Keratinocyte (primary cell): ENCODE results near the gene NFAM1. TPM values are rescaled to one million over a fixed set of nuclear protein-coding genes. Genes with fewer than 3 reads are reported as not detected.

Experiments used
- DNase-seq: peaks from one replicate; pipeline ENCODE4 v3.0.0-alpha.2; 2011; ENCODE audit warnings: low read depth, missing footprints, low spot score
- FAIRE-seq: peaks from 2 replicates; lab custom pipeline; 2011; peaks lifted over from hg19 to GRCh38; lab: Jason Lieb, UNC
- H2AFZ ChIP-seq: 2 replicates; pipeline ENCODE4 v1.6.0; 2012; ENCODE audit warnings: low read length, control low read depth, inconsistent platforms; ENCODE audit not compliant: control insufficient read depth
- H3K27ac ChIP-seq: 2 replicates; pipeline ENCODE4 v1.5.1; 2011; ENCODE audit warnings: low read length; ENCODE audit not compliant: control insufficient read depth, insufficient read depth
- H3K27me3 ChIP-seq: 3 replicates; pipeline ENCODE4 v1.6.0; 2011; ENCODE audit warnings: low read length; ENCODE audit not compliant: control insufficient read depth, insufficient read depth; ENCODE audit errors: extremely low read depth
- H3K36me3 ChIP-seq, 2 experiments: 2 replicates in 1 of 2; 3 replicates in 1 of 2; pipeline ENCODE4 v1.5.1; 2011; ENCODE audit warnings: low read length in 2 of 2, mild to moderate bottlenecking in 1 of 2; ENCODE audit not compliant: control insufficient read depth in 2 of 2, insufficient read depth in 2 of 2; ENCODE audit errors: extremely low read depth in 1 of 2
- H3K4me1 ChIP-seq: 3 replicates; pipeline ENCODE4 v1.5.1; 2011; ENCODE audit warnings: low read length; ENCODE audit not compliant: control insufficient read depth, insufficient read depth; ENCODE audit errors: extremely low read depth
- H3K4me2 ChIP-seq: 3 replicates; pipeline ENCODE4 v1.6.0; 2011; ENCODE audit warnings: low read depth, low read length; ENCODE audit not compliant: control insufficient read depth, insufficient read depth; ENCODE audit errors: extremely low read depth
- H3K4me3 ChIP-seq, 3 experiments: fragments of 200-600 bp in 1 of 3; sonication (generic) in 1 of 3; 2 replicates in 2 of 3; 3 replicates in 1 of 3; pipeline ENCODE4 v1.5.1; 2011 to 2016; ENCODE audit warnings: low read length in 3 of 3, mild to moderate bottlenecking in 3 of 3, control low read depth in 2 of 3, inconsistent platforms in 1 of 3, low read depth in 1 of 3, mixed read lengths in 1 of 3, mixed run types in 1 of 3, moderate library complexity in 1 of 3; ENCODE audit not compliant: control insufficient read depth in 2 of 3, insufficient read depth in 2 of 3; ENCODE audit errors: extremely low read depth in 1 of 3
- H3K79me2 ChIP-seq: 2 replicates; pipeline ENCODE4 v1.6.0; 2012; ENCODE audit warnings: low read length; ENCODE audit not compliant: control insufficient read depth, insufficient read depth
- H3K9ac ChIP-seq: 3 replicates; pipeline ENCODE4 v1.6.0; 2011; ENCODE audit warnings: low read length; ENCODE audit not compliant: control insufficient read depth, insufficient read depth; ENCODE audit errors: extremely low read depth
- H3K9me1 ChIP-seq: 3 replicates; pipeline ENCODE4 v1.6.0; 2011; ENCODE audit warnings: low read length; ENCODE audit not compliant: control insufficient read depth, insufficient read depth; ENCODE audit errors: extremely low read depth
- H3K9me3 ChIP-seq: 2 replicates; pipeline ENCODE4 v1.5.1; 2012; ENCODE audit warnings: low read depth, low read length; ENCODE audit not compliant: control insufficient read depth
- H4K20me1 ChIP-seq: 3 replicates; pipeline ENCODE4 v1.6.0; 2011; ENCODE audit warnings: low read length; ENCODE audit not compliant: control insufficient read depth, insufficient read depth; ENCODE audit errors: extremely low read depth
- CTCF ChIP-seq, 3 experiments: IDR thresholded peaks in 1 of 3; conservative IDR thresholded peaks in 1 of 3; optimal IDR thresholded peaks in 1 of 3; 2 replicates in 2 of 3; 3 replicates in 1 of 3; pipeline versions ENCODE3 to v1.5.1; 2011; ENCODE audit warnings: low read length in 3 of 3, mild to moderate bottlenecking in 3 of 3, moderate library complexity in 2 of 3, control low read depth in 1 of 3, inconsistent platforms in 1 of 3; ENCODE audit not compliant: insufficient read depth in 2 of 3; ENCODE audit errors: extremely low read depth in 1 of 3
- EZH2 ChIP-seq: IDR thresholded peaks from one replicate; pipeline ENCODE4 v1.6.1; 2012; ENCODE audit warnings: inconsistent platforms, mild to moderate bottlenecking, low read length, moderate library complexity
- dilution Hi-C: fragments of 300-500 bp; cut with MboI; formaldehyde crosslinking; loops from one replicate; pipeline ENCODE4 v1.7.0; 2020; ENCODE audit warnings: low sequenced_read_pairs; ENCODE audit not compliant: extremely low pct_ligation_motif_present
- polyA plus RNA-seq, 5 experiments: library from polyadenylated mRNA; depleted of rRNA in 3 of 5; stranded (reverse) in 3 of 5; stranded (forward) in 1 of 5; unstranded in 1 of 5; fragments of >200 nt; gene quantifications; 1 replicate in 1 of 5; 2 replicates in 3 of 5; 3 replicates in 1 of 5; pipeline versions ENCODE4 v1.2.1 to v1.2.3, GENCODE V29; 2011 to 2012; ENCODE audit warnings: missing spikeins in 2 of 5, low read depth in 1 of 5, low replicate concordance in 1 of 5

Gene NFAM1
- polyA plus RNA-seq, 1 donor (not counting 4 experiments of a cell fraction or from before 2014, with no cell fraction given) = not detected

GRCh38 chr22:42397332-42398249 lies 34.6 kb downstream of the NFAM1 start:
- Histone ChIP-seq H3K9me3 (no peaks in the 10 kb centered on the region), H3K36me3 (no peaks in the 10 kb centered on the region), H3K27ac (no peak overlapping the region), H3K4me3 (no peak overlapping the region), H3K4me2 (no peak overlapping the region), H3K27me3 (peaks cover 8% of the 10 kb centered on the region), H2AFZ (no peak overlapping the region), H3K4me1 (peaks cover 2% of the 10 kb centered on the region), H3K9ac (no peak overlapping the region), H3K79me2 (no peaks in the 10 kb centered on the region), H3K9me1 (peaks cover 5% of the 10 kb centered on the region), H4K20me1 (no peaks in the 10 kb centered on the region)
- DNase-seq (no peak), FAIRE-seq (no peak)
- TF ChIP-seq EZH2 = no peak
- no peak for TF ChIP-seq CTCF (optimal IDR thresholded peaks at IDR 0.05 in 1 of 3, IDR thresholded peaks at IDR 0.05 in 1 of 3, conservative IDR thresholded peaks at IDR 0.05 in 1 of 3; ENCODE audit: extremely low read depth in 1 of 3, insufficient read depth in 2 of 3, low read length in 3 of 3)
- dilution Hi-C loops = no loop called here

DNA sequence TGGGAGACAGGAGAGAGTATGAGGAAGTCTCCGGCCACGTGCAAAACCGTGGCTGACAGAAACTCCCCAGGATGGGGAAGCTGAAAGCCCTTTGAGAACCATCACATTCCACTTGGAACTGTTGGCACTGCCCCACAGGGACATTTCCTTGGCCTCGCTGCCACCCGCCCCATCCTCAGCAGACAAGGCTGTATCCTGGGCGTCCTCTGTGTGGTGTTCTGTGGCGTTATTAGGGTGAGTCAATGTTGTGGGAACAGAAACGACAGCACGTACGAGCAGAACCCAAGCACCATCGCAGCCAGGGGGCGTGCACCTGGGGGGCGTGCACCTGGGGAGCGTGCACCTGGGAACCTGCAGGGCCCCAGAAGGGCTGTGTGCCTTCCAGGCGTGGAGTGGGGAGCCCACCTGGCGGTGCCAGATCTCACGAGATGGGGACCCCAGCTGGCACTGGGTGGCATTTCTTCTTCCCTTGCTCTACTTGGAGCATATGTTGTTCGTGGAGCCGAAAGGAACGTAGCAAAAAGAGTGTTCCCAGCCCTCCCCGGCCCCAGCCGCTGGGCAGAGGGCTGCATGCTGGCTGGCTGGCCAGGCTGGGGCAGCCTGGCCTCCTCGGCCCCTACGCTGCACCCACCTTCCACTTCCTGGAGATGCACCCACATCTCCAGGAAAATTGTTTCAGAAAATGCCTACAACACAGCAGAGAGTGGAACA lies 35.4 kb downstream of the NFAM1 start:
- Histone ChIP-seq H3K9me1 (peaks cover 5% of the 10 kb centered on the region), H3K27ac (no peak overlapping the region), H3K4me2 (peak overlapping the region; percentile 31), H4K20me1 (no peaks in the 10 kb centered on the region), H3K79me2 (no peaks in the 10 kb centered on the region), H3K9ac (no peak overlapping the region), H2AFZ (peak overlapping the region; percentile 2), H3K4me1 (peaks cover 2% of the 10 kb centered on the region), H3K36me3 (no peaks in the 10 kb centered on the region), H3K9me3 (no peaks in the 10 kb centered on the region), H3K27me3 (peaks cover 15% of the 10 kb centered on the region), H3K4me3 (no peak overlapping the region)
- dilution Hi-C loops = no loop called here
- TF ChIP-seq CTCF (optimal IDR thresholded peaks at IDR 0.05 in 1 of 3, IDR thresholded peaks at IDR 0.05 in 1 of 3, conservative IDR thresholded peaks at IDR 0.05 in 1 of 3; ENCODE audit: extremely low read depth in 1 of 3, insufficient read depth in 2 of 3, low read length in 3 of 3) (peak; percentile 22 to 59 (median 48)), EZH2 (no peak)
- DNase-seq (no peak), FAIRE-seq (peak; percentile 17)
